AG09309 (cell line): ENCODE results near the gene PYGO2.
A peak's percentile ranks its signal among the peaks of the same experiment; 100 is the strongest.

Source experiments
- DNase-seq: peaks from one replicate; pipeline ENCODE4 v3.0.0-alpha.2; 2010; ENCODE audit warnings: low read depth
- H3K4me3 ChIP-seq: 2 replicates; pipeline ENCODE4 v1.5.1; 2011; ENCODE audit warnings: mild to moderate bottlenecking, low read depth, low read length, moderate library complexity; ENCODE audit not compliant: control insufficient read depth
- CTCF ChIP-seq: IDR thresholded peaks from 2 replicates; pipeline ENCODE4 v1.5.1; 2011; ENCODE audit warnings: mild to moderate bottlenecking, low read depth, low read length, inconsistent platforms; ENCODE audit not compliant: insufficient read depth, control insufficient read depth; ENCODE audit errors: missing control alignments

Gene PYGO2

GRCh38 chr1:154956544-154956941, 5.0 kb downstream of the PYGO2 start:
- TF ChIP-seq CTCF: no peak
- H3K4me3 ChIP-seq: peak overlapping the region; percentile 54
- no peak for DNase-seq

GRCh38 chr1:154955718-154956543, 5.7 kb downstream of the PYGO2 start, which contains the start of gene PBXIP1:
PBXIP1 (minus strand) TSS chr1:154956099; CDS start chr1:154953721, 2,378 bp downstream.
- H3K4me3 ChIP-seq: peak within 1 kb of the TSS; percentile 54
- peak; percentile 48 for TF ChIP-seq CTCF
- peak; percentile 66 for DNase-seq

GRCh38 chr1:154955039-154955717, 6.4 kb downstream of the PYGO2 start:
- TF ChIP-seq CTCF: no peak
- peak overlapping the region; percentile 54 for H3K4me3 ChIP-seq
- DNase-seq: no peak

- TF ChIP-seq CTCF: no peak
- no peak for DNase-seq
- no peak overlapping the region for H3K4me3 ChIP-seq
Observed at GRCh38 chr1:154954541-154954940, 7.0 kb downstream of the PYGO2 start.

- no peak overlapping the region for H3K4me3 ChIP-seq
- TF ChIP-seq CTCF: no peak
- DNase-seq: no peak
Observed at GRCh38 chr1:154953611-154954038, 8.0 kb downstream of the PYGO2 start.

GRCh38 chr1:154952664-154953063, 8.9 kb downstream of the PYGO2 start:
- TF ChIP-seq CTCF: no peak
- no peak for DNase-seq
- H3K4me3 ChIP-seq: no peak overlapping the region
